ENCODE data around the gene B3GNT7. TPM values are rescaled to one million over a fixed set of nuclear protein-coding genes. Genes with fewer than 3 reads are reported as not detected.

Gene B3GNT7
- total and polyA plus RNA-seq, 2 experiments from 2014 or later: not detected

- Histone ChIP-seq H3K9me2 (ENCODE audit: insufficient read depth) (no peaks in the 10 kb centered on the region), H3K4me2 (ENCODE audit: unreplicated experiment) (no peak overlapping the region), H3K79me2 (ENCODE audit: insufficient read depth) (no peaks in the 10 kb centered on the region), H3K9ac (no peak overlapping the region), H3K9me3 (ENCODE audit: low read depth) (no peaks in the 10 kb centered on the region), H4K20me1 (ENCODE audit: insufficient read depth) (no peaks in the 10 kb centered on the region), H3K27ac (no peak overlapping the region), H3K4me1 (ENCODE audit: insufficient read depth) (no peaks in the 10 kb centered on the region), H3K27me3 (replicated peaks; ENCODE audit: insufficient read depth) (no peaks in the 10 kb centered on the region), H3K4me3 (no peak overlapping the region), H2AFZ (no peak overlapping the region), H3K36me3 (ENCODE audit: low read depth) (no peaks in the 10 kb centered on the region), H3F3A (ENCODE audit: insufficient read depth) (no peaks in the 10 kb centered on the region)
- 93 to 94% methylated on average over 13 of the region's 13 CpGs for WGBS, 2 experiments (ENCODE audit: low coverage in 1 of 2, low lambda C conversion rate in 2 of 2, missing lambda C conversion rate in 2 of 2)
- no peak for DNase-seq
- TF ChIP-seq EZH2 (IDR thresholded peaks at IDR 0.05; ENCODE audit: insufficient read depth, poor library complexity, severe bottlenecking) (no peak), EZH2phosphoT487 (IDR thresholded peaks at IDR 0.05; ENCODE audit: insufficient read depth, low read depth) (no peak)
- in situ Hi-C loops (cut with MboI): no loop called here
These were observed 24.0 kb upstream of the B3GNT7 start for GRCh38 chr2:231371430-231372054.

GRCh38 chr2:231372326-231372725 lies 23.2 kb upstream of the B3GNT7 start:
- Histone ChIP-seq H3K4me2 (ENCODE audit: unreplicated experiment) (no peak overlapping the region), H3K79me2 (ENCODE audit: insufficient read depth) (no peaks in the 10 kb centered on the region), H3K27me3 (replicated peaks; ENCODE audit: insufficient read depth) (no peaks in the 10 kb centered on the region), H2AFZ (no peak overlapping the region), H3K4me1 (ENCODE audit: insufficient read depth) (no peaks in the 10 kb centered on the region), H3K36me3 (ENCODE audit: low read depth) (no peaks in the 10 kb centered on the region), H3K9me3 (ENCODE audit: low read depth) (no peaks in the 10 kb centered on the region), H3K27ac (no peak overlapping the region), H3K9me2 (ENCODE audit: insufficient read depth) (no peaks in the 10 kb centered on the region), H3K9ac (no peak overlapping the region), H4K20me1 (ENCODE audit: insufficient read depth) (no peaks in the 10 kb centered on the region), H3K4me3 (no peak overlapping the region), H3F3A (ENCODE audit: insufficient read depth) (no peaks in the 10 kb centered on the region)
- in situ Hi-C loops (cut with MboI): no loop called here
- TF ChIP-seq EZH2phosphoT487 (IDR thresholded peaks at IDR 0.05; ENCODE audit: insufficient read depth, low read depth): no peak
- TF ChIP-seq EZH2 (IDR thresholded peaks at IDR 0.05; ENCODE audit: insufficient read depth, poor library complexity, severe bottlenecking): no peak
- 84 to 92% methylated on average over 7 of the region's 7 CpGs for WGBS, 2 experiments (ENCODE audit: low coverage in 1 of 2, low lambda C conversion rate in 2 of 2, missing lambda C conversion rate in 2 of 2)
- DNase-seq: no peak

- Histone ChIP-seq H3F3A (ENCODE audit: insufficient read depth) (no peaks in the 10 kb centered on the region), H3K9ac (no peak overlapping the region), H3K27me3 (replicated peaks; ENCODE audit: insufficient read depth) (no peaks in the 10 kb centered on the region), H3K27ac (no peak overlapping the region), H3K4me1 (ENCODE audit: insufficient read depth) (no peaks in the 10 kb centered on the region), H4K20me1 (ENCODE audit: insufficient read depth) (no peaks in the 10 kb centered on the region), H3K4me3 (no peak overlapping the region), H2AFZ (no peak overlapping the region), H3K9me2 (ENCODE audit: insufficient read depth) (no peaks in the 10 kb centered on the region), H3K36me3 (ENCODE audit: low read depth) (no peaks in the 10 kb centered on the region), H3K79me2 (ENCODE audit: insufficient read depth) (no peaks in the 10 kb centered on the region), H3K4me2 (ENCODE audit: unreplicated experiment) (no peak overlapping the region), H3K9me3 (ENCODE audit: low read depth) (no peaks in the 10 kb centered on the region)
- in situ Hi-C loops (cut with MboI): no loop called here
- no peak for TF ChIP-seq EZH2 (IDR thresholded peaks at IDR 0.05; ENCODE audit: insufficient read depth, poor library complexity, severe bottlenecking)
- no peak for TF ChIP-seq EZH2phosphoT487 (IDR thresholded peaks at IDR 0.05; ENCODE audit: insufficient read depth, low read depth)
- 88 to 90% methylated on average over 8 of the region's 8 CpGs for WGBS, 2 experiments (ENCODE audit: low coverage in 1 of 2, low lambda C conversion rate in 2 of 2, missing lambda C conversion rate in 2 of 2)
- DNase-seq: no peak
These were observed 22.3 kb upstream of the B3GNT7 start for GRCh38 chr2:231373184-231373583.

- Histone ChIP-seq H3K79me2 (ENCODE audit: insufficient read depth) (no peaks in the 10 kb centered on the region), H3K4me3 (no peak overlapping the region), H3K9me2 (ENCODE audit: insufficient read depth) (no peaks in the 10 kb centered on the region), H4K20me1 (ENCODE audit: insufficient read depth) (no peaks in the 10 kb centered on the region), H3K27me3 (replicated peaks; ENCODE audit: insufficient read depth) (no peaks in the 10 kb centered on the region), H3F3A (ENCODE audit: insufficient read depth) (no peaks in the 10 kb centered on the region), H3K4me1 (ENCODE audit: insufficient read depth) (no peaks in the 10 kb centered on the region), H3K4me2 (ENCODE audit: unreplicated experiment) (no peak overlapping the region), H3K9me3 (ENCODE audit: low read depth) (no peaks in the 10 kb centered on the region), H3K27ac (no peak overlapping the region), H3K36me3 (ENCODE audit: low read depth) (no peaks in the 10 kb centered on the region), H2AFZ (no peak overlapping the region), H3K9ac (no peak overlapping the region)
- 89 to 94% methylated on average over 9 of the region's 9 CpGs for WGBS, 2 experiments (ENCODE audit: low coverage in 1 of 2, low lambda C conversion rate in 2 of 2, missing lambda C conversion rate in 2 of 2)
- TF ChIP-seq EZH2 (IDR thresholded peaks at IDR 0.05; ENCODE audit: insufficient read depth, poor library complexity, severe bottlenecking) (no peak), EZH2phosphoT487 (IDR thresholded peaks at IDR 0.05; ENCODE audit: insufficient read depth, low read depth) (no peak)
- in situ Hi-C loops (cut with MboI): no loop called here
- no peak for DNase-seq
These were observed 21.6 kb upstream of the B3GNT7 start for GRCh38 chr2:231373786-231374349.

Data from GM23248 (cell line).